Thyroid gland (tissue), 4 donors: Measurements from ENCODE around the gene PCID2.
"Not testable (repeated sequence)": the region's sequence is repeated elsewhere in the genome, so short reads cannot be mapped to it uniquely, and the experiment has no call there.

Experiments
- POLR2A ChIP-seq, 2 donors: fragments of 450-650 bp; IDR thresholded peaks; one replicate each; pipeline ENCODE4 v1.6.1; 2017; ENCODE audit warnings: antibody characterized with exemption in 2 of 2, mild to moderate bottlenecking in 2 of 2, moderate library complexity in 1 of 2
- TF ChIP-seq, protein P1 (sequence below), 6 experiments: fragments of 200-600 bp in 3 of 6; fragments of 450-650 bp in 3 of 6; sonication (generic) in 3 of 6; IDR thresholded peaks; one replicate each; pipeline ENCODE4 v1.5.1; 2016 to 2019; ENCODE audit warnings: antibody characterized with exemption in 6 of 6, mild to moderate bottlenecking in 2 of 6, inconsistent platforms in 1 of 6, moderate library complexity in 1 of 6

DNA sequence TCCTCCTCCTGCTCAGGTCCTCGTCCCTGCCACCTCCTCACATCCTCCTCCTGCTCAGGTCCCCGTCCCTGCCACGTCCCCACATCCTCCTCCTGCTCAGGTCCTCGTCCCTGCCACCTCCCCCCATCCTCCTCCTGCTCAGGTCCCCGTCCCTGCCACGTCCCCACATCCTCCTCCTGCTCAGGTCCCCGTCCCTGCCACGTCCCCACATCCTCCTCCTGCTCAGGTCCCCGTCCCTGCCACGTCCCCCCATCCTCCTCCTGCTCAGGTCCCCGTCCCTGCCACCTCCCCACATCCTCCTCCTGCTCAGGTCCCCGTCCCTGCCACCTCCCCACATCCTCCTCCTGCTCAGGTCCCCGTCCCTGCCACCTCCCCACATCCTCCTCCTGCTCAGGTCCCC lies 46.5 kb downstream of the PCID2 start:
- not testable (repeated sequence) for TF ChIP-seq POLR2A (IDR thresholded peaks at IDR 0.05)
- TF ChIP-seq, protein P1, sequence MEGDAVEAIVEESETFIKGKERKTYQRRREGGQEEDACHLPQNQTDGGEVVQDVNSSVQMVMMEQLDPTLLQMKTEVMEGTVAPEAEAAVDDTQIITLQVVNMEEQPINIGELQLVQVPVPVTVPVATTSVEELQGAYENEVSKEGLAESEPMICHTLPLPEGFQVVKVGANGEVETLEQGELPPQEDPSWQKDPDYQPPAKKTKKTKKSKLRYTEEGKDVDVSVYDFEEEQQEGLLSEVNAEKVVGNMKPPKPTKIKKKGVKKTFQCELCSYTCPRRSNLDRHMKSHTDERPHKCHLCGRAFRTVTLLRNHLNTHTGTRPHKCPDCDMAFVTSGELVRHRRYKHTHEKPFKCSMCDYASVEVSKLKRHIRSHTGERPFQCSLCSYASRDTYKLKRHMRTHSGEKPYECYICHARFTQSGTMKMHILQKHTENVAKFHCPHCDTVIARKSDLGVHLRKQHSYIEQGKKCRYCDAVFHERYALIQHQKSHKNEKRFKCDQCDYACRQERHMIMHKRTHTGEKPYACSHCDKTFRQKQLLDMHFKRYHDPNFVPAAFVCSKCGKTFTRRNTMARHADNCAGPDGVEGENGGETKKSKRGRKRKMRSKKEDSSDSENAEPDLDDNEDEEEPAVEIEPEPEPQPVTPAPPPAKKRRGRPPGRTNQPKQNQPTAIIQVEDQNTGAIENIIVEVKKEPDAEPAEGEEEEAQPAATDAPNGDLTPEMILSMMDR (IDR thresholded peaks at IDR 0.05) = not testable (repeated sequence)
